C4-2B (cell line): ENCODE measurements around the gene ARNT2.

Experiments
- H3K27ac ChIP-seq: fragments of 450-650 bp; 2 replicates; pipeline ENCODE4 v1.5.1; 2017
- CTCF ChIP-seq: fragments of 450-650 bp; conservative IDR thresholded peaks from 2 replicates; pipeline ENCODE4 v1.5.1; 2017; ENCODE audit warnings: mild to moderate bottlenecking
- ZFX ChIP-seq: fragments of 450-650 bp; IDR thresholded peaks from 2 replicates; pipeline ENCODE4 v1.6.1; 2017

The ARNT2 gene

GRCh38 chr15:80609512-80609946 lies 205.3 kb downstream of the ARNT2 start:
- TF ChIP-seq CTCF (no peak), ZFX (no peak)
- H3K27ac ChIP-seq, result no peak overlapping the region

GRCh38 chr15:80611543-80612080 lies 207.4 kb downstream of the ARNT2 start:
- H3K27ac ChIP-seq, result no peak overlapping the region
- TF ChIP-seq ZFX (no peak), CTCF (no peak)

GRCh38 chr15:80612118-80612823 lies 208.1 kb downstream of the ARNT2 start:
- TF ChIP-seq CTCF, result no peak
- TF ChIP-seq ZFX, result no peak
- H3K27ac ChIP-seq, result no peak overlapping the region

- no peak overlapping the region for H3K27ac ChIP-seq
- TF ChIP-seq ZFX, result no peak
- no peak for TF ChIP-seq CTCF
Observed at GRCh38 chr15:80613762-80614365, 209.7 kb downstream of the ARNT2 start.

GRCh38 chr15:80614711-80615360 lies 210.7 kb downstream of the ARNT2 start:
- H3K27ac ChIP-seq, result peak overlapping the region; percentile 76
- no peak for TF ChIP-seq ZFX
- TF ChIP-seq CTCF, result no peak

- TF ChIP-seq CTCF (no peak), ZFX (no peak)
- peak overlapping the region; percentile 76 for H3K27ac ChIP-seq
Observed at GRCh38 chr15:80615361-80615736, 211.2 kb downstream of the ARNT2 start.
